ENCODE data around the gene GATM.

DNA sequence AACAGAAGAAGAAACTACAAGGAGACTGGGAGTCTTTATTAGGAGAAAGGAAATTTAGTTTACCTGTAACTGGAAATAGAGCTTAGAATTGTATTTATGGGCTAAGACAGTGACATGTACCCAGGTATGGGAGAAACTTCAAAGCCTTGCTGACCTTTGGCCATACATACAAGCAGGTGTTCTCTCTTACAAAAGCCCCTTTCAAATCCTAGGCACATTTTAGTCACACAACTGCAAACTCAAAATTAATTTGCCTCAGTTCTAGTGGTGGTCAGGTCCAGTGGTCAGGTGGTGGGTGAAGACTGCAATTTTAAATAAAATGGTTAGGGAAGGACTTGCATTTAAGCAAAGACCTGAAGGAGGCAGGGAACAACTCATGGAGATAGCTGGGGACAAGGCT lies 30.4 kb downstream of the GATM start:
- TF ChIP-seq, protein P1, sequence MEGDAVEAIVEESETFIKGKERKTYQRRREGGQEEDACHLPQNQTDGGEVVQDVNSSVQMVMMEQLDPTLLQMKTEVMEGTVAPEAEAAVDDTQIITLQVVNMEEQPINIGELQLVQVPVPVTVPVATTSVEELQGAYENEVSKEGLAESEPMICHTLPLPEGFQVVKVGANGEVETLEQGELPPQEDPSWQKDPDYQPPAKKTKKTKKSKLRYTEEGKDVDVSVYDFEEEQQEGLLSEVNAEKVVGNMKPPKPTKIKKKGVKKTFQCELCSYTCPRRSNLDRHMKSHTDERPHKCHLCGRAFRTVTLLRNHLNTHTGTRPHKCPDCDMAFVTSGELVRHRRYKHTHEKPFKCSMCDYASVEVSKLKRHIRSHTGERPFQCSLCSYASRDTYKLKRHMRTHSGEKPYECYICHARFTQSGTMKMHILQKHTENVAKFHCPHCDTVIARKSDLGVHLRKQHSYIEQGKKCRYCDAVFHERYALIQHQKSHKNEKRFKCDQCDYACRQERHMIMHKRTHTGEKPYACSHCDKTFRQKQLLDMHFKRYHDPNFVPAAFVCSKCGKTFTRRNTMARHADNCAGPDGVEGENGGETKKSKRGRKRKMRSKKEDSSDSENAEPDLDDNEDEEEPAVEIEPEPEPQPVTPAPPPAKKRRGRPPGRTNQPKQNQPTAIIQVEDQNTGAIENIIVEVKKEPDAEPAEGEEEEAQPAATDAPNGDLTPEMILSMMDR (IDR thresholded peaks at IDR 0.05), result no peak
- TF ChIP-seq EZH2 (IDR thresholded peaks at IDR 0.05), result no peak
- no peak for TF ChIP-seq EZH2phosphoT487 (IDR thresholded peaks at IDR 0.05)
